Dendritic cell treated with granulocyte-macrophage colony-stimulating factor and Interleukin-4, amounts not matched to agents 40 ng/mL and 50 ng/mL, for 4 days (primary cell): ENCODE data around the gene LMX1A.

ENCODE experiments used
- H3K27ac Mint-ChIP-seq: one replicate; pipeline ENCODE4 v1.8.0; 2022; ENCODE audit warnings: mild to moderate bottlenecking, mixed read lengths
- H3K27me3 Mint-ChIP-seq: one replicate; pipeline ENCODE4 v1.8.0; 2022; ENCODE audit warnings: mild to moderate bottlenecking, mixed read lengths
- H3K36me3 Mint-ChIP-seq: one replicate; pipeline ENCODE4 v1.8.0; 2022; ENCODE audit warnings: low read depth, mixed read lengths
- H3K4me1 Mint-ChIP-seq: one replicate; pipeline ENCODE4 v1.8.0; 2022; ENCODE audit warnings: low read depth, mixed read lengths
- H3K4me3 Mint-ChIP-seq: one replicate; pipeline ENCODE4 v1.8.0; 2022; ENCODE audit warnings: mild to moderate bottlenecking, moderate library complexity, mixed read lengths
- H3K9me3 Mint-ChIP-seq: one replicate; pipeline ENCODE4 v1.8.0; 2022; ENCODE audit warnings: mixed read lengths
- intact Hi-C: fragments of 100-400 bp; cut with micrococcal nuclease; formaldehyde crosslinking; loops from one replicate; pipeline ENCODE4 v1.15.0; 2022

LMX1A gene

GRCh38 chr1:165353731-165354671 is 2.5 kb downstream of the LMX1A start:
- Mint-ChIP-seq H3K9me3 (no peaks in the 10 kb centered on the region), H3K36me3 (no peaks in the 10 kb centered on the region), H3K4me3 (no peak overlapping the region), H3K27ac (no peak overlapping the region), H3K4me1 (peaks cover 14% of the 10 kb centered on the region), H3K27me3 (peaks cover 92% of the 10 kb centered on the region)
- intact Hi-C loops = no loop called here

GRCh38 chr1:165352442-165353293 is 3.8 kb downstream of the LMX1A start:
- no peak overlapping the region for H3K4me3 Mint-ChIP-seq
- no peaks in the 10 kb centered on the region for H3K9me3 Mint-ChIP-seq
- intact Hi-C loops = no loop called here
- no peaks in the 10 kb centered on the region for H3K36me3 Mint-ChIP-seq
- H3K27me3 Mint-ChIP-seq = peaks cover 89% of the 10 kb centered on the region
- H3K27ac Mint-ChIP-seq = no peak overlapping the region
- H3K4me1 Mint-ChIP-seq = peaks cover 14% of the 10 kb centered on the region

GRCh38 chr1:165351863-165352441 is 4.6 kb downstream of the LMX1A start:
- Mint-ChIP-seq H3K4me3 (no peak overlapping the region), H3K27me3 (peaks cover 86% of the 10 kb centered on the region), H3K27ac (no peak overlapping the region), H3K4me1 (peaks cover 14% of the 10 kb centered on the region), H3K9me3 (no peaks in the 10 kb centered on the region), H3K36me3 (no peaks in the 10 kb centered on the region)
- intact Hi-C loops = no loop called here

- Mint-ChIP-seq H3K27ac (no peak overlapping the region), H3K4me3 (no peak overlapping the region), H3K27me3 (peaks cover 78% of the 10 kb centered on the region), H3K9me3 (no peaks in the 10 kb centered on the region), H3K4me1 (peaks cover 14% of the 10 kb centered on the region), H3K36me3 (no peaks in the 10 kb centered on the region)
- intact Hi-C loops = no loop called here
These were observed 5.7 kb downstream of the LMX1A start for GRCh38 chr1:165350840-165351239.

GRCh38 chr1:165345502-165345901 is 11.0 kb downstream of the LMX1A start:
- no peaks in the 10 kb centered on the region for H3K9me3 Mint-ChIP-seq
- no peak overlapping the region for H3K27ac Mint-ChIP-seq

GRCh38 chr1:165344736-165345135 is 11.8 kb downstream of the LMX1A start:
- intact Hi-C loops = no loop called here
- Mint-ChIP-seq H3K4me3 (no peak overlapping the region), H3K4me1 (no peaks in the 10 kb centered on the region), H3K27me3 (peaks cover 51% of the 10 kb centered on the region), H3K27ac (no peak overlapping the region), H3K36me3 (no peaks in the 10 kb centered on the region), H3K9me3 (no peaks in the 10 kb centered on the region)

More at GRCh38 chr1:165345502-165345901, 11.0 kb downstream of the LMX1A start:
- H3K4me3 Mint-ChIP-seq = no peak overlapping the region
- H3K36me3 Mint-ChIP-seq = no peaks in the 10 kb centered on the region
- H3K4me1 Mint-ChIP-seq = no peaks in the 10 kb centered on the region
- H3K27me3 Mint-ChIP-seq = peaks cover 57% of the 10 kb centered on the region
- intact Hi-C loops = no loop called here

GRCh38 chr1:165344198-165344597 is 12.3 kb downstream of the LMX1A start:
- H3K36me3 Mint-ChIP-seq = no peaks in the 10 kb centered on the region
- peaks cover 48% of the 10 kb centered on the region for H3K27me3 Mint-ChIP-seq
- H3K27ac Mint-ChIP-seq = no peak overlapping the region
- H3K4me1 Mint-ChIP-seq = no peaks in the 10 kb centered on the region
- intact Hi-C loops = no loop called here
- H3K4me3 Mint-ChIP-seq = no peak overlapping the region
- no peaks in the 10 kb centered on the region for H3K9me3 Mint-ChIP-seq

GRCh38 chr1:165342587-165342986 is 13.9 kb downstream of the LMX1A start:
- Mint-ChIP-seq H3K4me3 (no peak overlapping the region), H3K4me1 (no peaks in the 10 kb centered on the region), H3K9me3 (no peaks in the 10 kb centered on the region), H3K27ac (no peak overlapping the region), H3K27me3 (peaks cover 37% of the 10 kb centered on the region), H3K36me3 (no peaks in the 10 kb centered on the region)
- intact Hi-C loops = no loop called here

- Mint-ChIP-seq H3K4me3 (no peak overlapping the region), H3K4me1 (no peaks in the 10 kb centered on the region), H3K27ac (no peak overlapping the region), H3K9me3 (no peaks in the 10 kb centered on the region), H3K36me3 (no peaks in the 10 kb centered on the region), H3K27me3 (peaks cover 35% of the 10 kb centered on the region)
- intact Hi-C loops = no loop called here
These were observed 14.3 kb downstream of the LMX1A start for GRCh38 chr1:165342168-165342567.

- intact Hi-C loops = no loop called here
- Mint-ChIP-seq H3K27me3 (peaks cover 19% of the 10 kb centered on the region), H3K4me3 (no peak overlapping the region), H3K27ac (no peak overlapping the region), H3K9me3 (no peaks in the 10 kb centered on the region), H3K36me3 (no peaks in the 10 kb centered on the region), H3K4me1 (no peaks in the 10 kb centered on the region)
These were observed 17.4 kb downstream of the LMX1A start for GRCh38 chr1:165339164-165339563.

- H3K9me3 Mint-ChIP-seq = no peaks in the 10 kb centered on the region
- no peaks in the 10 kb centered on the region for H3K36me3 Mint-ChIP-seq
- no peak overlapping the region for H3K27ac Mint-ChIP-seq
- H3K4me3 Mint-ChIP-seq = no peak overlapping the region
- peaks cover 12% of the 10 kb centered on the region for H3K27me3 Mint-ChIP-seq
- intact Hi-C loops = no loop called here
- H3K4me1 Mint-ChIP-seq = no peaks in the 10 kb centered on the region
These were observed 26.0 kb downstream of the LMX1A start for GRCh38 chr1:165330483-165330882.

GRCh38 chr1:165329104-165329503 is 27.4 kb downstream of the LMX1A start:
- Mint-ChIP-seq H3K27me3 (peaks cover 15% of the 10 kb centered on the region), H3K36me3 (no peaks in the 10 kb centered on the region), H3K9me3 (no peaks in the 10 kb centered on the region), H3K4me1 (no peaks in the 10 kb centered on the region), H3K4me3 (no peak overlapping the region), H3K27ac (no peak overlapping the region)
- intact Hi-C loops = no loop called here

- Mint-ChIP-seq H3K27ac (no peak overlapping the region), H3K4me3 (no peak overlapping the region), H3K9me3 (no peaks in the 10 kb centered on the region), H3K27me3 (peaks cover 15% of the 10 kb centered on the region), H3K36me3 (no peaks in the 10 kb centered on the region), H3K4me1 (no peaks in the 10 kb centered on the region)
- intact Hi-C loops = no loop called here
These were observed 28.4 kb downstream of the LMX1A start for GRCh38 chr1:165328136-165328535.

GRCh38 chr1:165327538-165327937 is 29.0 kb downstream of the LMX1A start:
- Mint-ChIP-seq H3K4me3 (no peak overlapping the region), H3K4me1 (no peaks in the 10 kb centered on the region), H3K36me3 (no peaks in the 10 kb centered on the region), H3K27me3 (peaks cover 15% of the 10 kb centered on the region), H3K27ac (no peak overlapping the region), H3K9me3 (no peaks in the 10 kb centered on the region)
- intact Hi-C loops = no loop called here
